Measurements from ENCODE around the gene SNRNP200. TPM values are rescaled to one million over a fixed set of nuclear protein-coding genes. Genes with fewer than 3 reads are reported as not detected.

The SNRNP200 gene
- total and polyA plus RNA-seq, 2 donors (not counting 1 experiment from before 2014, with no cell fraction given) = 211 to 216 TPM

- ATAC-seq (ENCODE audit: low read depth) (peak; percentile 9), DNase-seq (no peak)
- H3K27ac ChIP-seq (ENCODE audit: low read length in 2 of 2) = peak overlapping the region; percentile 34 to 68
- intact Hi-C loops (cut with micrococcal nuclease) = loop anchor here (1.0 to 10.0 kb wide), 5 partner anchors 14 to 314 kb away; partner anchors contain the start of genes ARID5A, KANSL3, NCAPH and SNRNP200
- Mint-ChIP-seq H3K4me1 (peaks cover 49% of the 10 kb centered on the region), H3K27me3 (no peaks in the 10 kb centered on the region), H3K9me3 (ENCODE audit: insufficient read depth) (no peaks in the 10 kb centered on the region), H3K4me3 (peak overlapping the region; percentile 87), H3K27ac (peak overlapping the region; percentile 84)
- peaks cover 33 to 43% of the 10 kb centered on the region in 2 donors for H3K4me1 ChIP-seq (ENCODE audit: control insufficient read depth in 2 of 2, insufficient read depth in 2 of 2, low read length in 2 of 2)
- H3K4me3 ChIP-seq (ENCODE audit: control extremely low read depth in 1 of 5, extremely low read depth in 1 of 5, insufficient read depth in 1 of 5, low read depth in 2 of 5, low read length in 4 of 5) = peak overlapping the region; percentile 76 to 97 (median 79)
- no peaks in the 10 kb centered on the region for H4K20me1 ChIP-seq (ENCODE audit: control insufficient read depth, insufficient read depth, low read length, poor library complexity, severe bottlenecking)
- no peak for TF ChIP-seq EZH2 (IDR thresholded peaks at IDR 0.05; ENCODE audit: borderline replicate concordance, insufficient read depth, low read depth, low read length, poor library complexity, severe bottlenecking)
- no peak for TF ChIP-seq CTCF (IDR thresholded peaks at IDR 0.05)
- no peaks in the 10 kb centered on the region for H3K36me3 ChIP-seq (replicated peaks in 1 of 2; ENCODE audit: control extremely low read depth in 1 of 2, control insufficient read depth in 1 of 2, extremely low read depth in 1 of 2, insufficient read depth in 2 of 2, low read length in 1 of 2)
- 1% methylated on average over 34 of the region's 41 CpGs for WGBS (ENCODE audit: insufficient coverage)
- peak overlapping the region; percentile 95 for H3K4me2 ChIP-seq (replicated peaks; ENCODE audit: low read depth, low read length, poor library complexity, severe bottlenecking)
- POLR2A ChIA-PET = interaction anchor here (0.9 to 3.5 kb wide), 5 partner anchors 13 to 24 kb away, joined by 3 to 28 read pairs (median 6); partner anchors contain the start of genes NCAPH and SNRNP200
- H3K9me3 ChIP-seq (ENCODE audit: control extremely low read depth in 1 of 3, control insufficient read depth in 2 of 3, insufficient read depth in 1 of 3, low read length in 2 of 3) = no peaks in the 10 kb centered on the region
- no peaks in the 10 kb centered on the region for H3K27me3 ChIP-seq (replicated peaks in 1 of 4; ENCODE audit: control extremely low read depth in 1 of 4, control insufficient read depth in 3 of 4, insufficient read depth in 4 of 4, low read length in 3 of 4)
- CTCF ChIA-PET = interaction anchor here (0.8 to 2.6 kb wide), 16 partner anchors 9 to 537 kb away, joined by 3 to 22 read pairs (median 4); partner anchors contain the start of genes ANKRD39, CIAO1, NCAPH and SNRNP200
- H2AFZ ChIP-seq (ENCODE audit: insufficient read depth, low read depth, low read length, poor library complexity, severe bottlenecking) = peak overlapping the region; percentile 79
- no peaks in the 10 kb centered on the region for H3K79me2 ChIP-seq (ENCODE audit: control insufficient read depth, insufficient read depth, low read length)
- H3K9ac ChIP-seq (ENCODE audit: low read length) = peak overlapping the region; percentile 80
Observed at GRCh38 chr2:96320728-96321622, 15.6 kb upstream of the SNRNP200 start.
